BE2C (cell line): ENCODE data around the gene ACSM3. TPM values are rescaled to one million over a fixed set of nuclear protein-coding genes. Genes with fewer than 3 reads are reported as not detected.
"Not testable (repeated sequence)": the region's sequence is repeated elsewhere in the genome, so short reads cannot be mapped to it uniquely, and the experiment has no call there.

Experiments used
- DNase-seq: peaks from one replicate; pipeline ENCODE4 v3.0.0-alpha.2; 2020
- H3K27me3 ChIP-seq: fragments of 250-450 bp; sonication (Bioruptor Pico); 2 replicates; pipeline ENCODE4 v1.5.1; 2020; ENCODE audit warnings: mild to moderate bottlenecking
- H3K36me3 ChIP-seq: fragments of 250-450 bp; sonication (Bioruptor Pico); 2 replicates; pipeline ENCODE4 v1.5.1; 2020; ENCODE audit warnings: mild to moderate bottlenecking
- H3K4me1 ChIP-seq: fragments of 250-450 bp; sonication (Bioruptor Pico); 2 replicates; pipeline ENCODE4 v1.5.1; 2020
- H3K4me3 ChIP-seq: 2 replicates; pipeline ENCODE4 v1.5.1; 2011; ENCODE audit warnings: low read depth, low read length
- H3K9me3 ChIP-seq: fragments of 250-450 bp; sonication (Bioruptor Pico); 2 replicates; pipeline ENCODE4 v1.5.1; 2020
- CTCF ChIP-seq: IDR thresholded peaks from 2 replicates; pipeline ENCODE4 v1.5.1; 2012; ENCODE audit warnings: mild to moderate bottlenecking, low read depth, low read length
- polyA plus RNA-seq: library from polyadenylated mRNA; unstranded; fragments of >200 nt; gene quantifications from one replicate; pipeline ENCODE4 v1.2.1, GENCODE V29; 2012; ENCODE audit warnings: low read depth, missing spikeins; ENCODE audit not compliant: insufficient read length, insufficient read depth

Gene ACSM3
- 1.2 TPM for polyA plus RNA-seq

- H3K27me3 ChIP-seq: 0 out of 2 replicates have a peak, but pooled peaks cover 3% of the 10 kb centered on the region
- no peak for DNase-seq
- H3K4me1 ChIP-seq: no peaks in the 10 kb centered on the region
- peak within 1 kb of the TSS; percentile 28; the same call in 1 of the 2 replicates for H3K4me3 ChIP-seq
- no peaks in the 10 kb centered on the region for H3K36me3 ChIP-seq
- TF ChIP-seq CTCF: no peak
- no peaks in the 10 kb centered on the region for H3K9me3 ChIP-seq
Measured at GRCh38 chr16:20763461-20764232, at the start of gene ACSM3. ACSM3 (plus strand) TSS chr16:20764014; CDS start chr16:20770035, 6,021 bp downstream.

GRCh38 chr16:20717718-20718117 lies 46.1 kb upstream of the ACSM3 start:
- H3K4me3 ChIP-seq, H3K36me3 ChIP-seq, DNase-seq, H3K27me3 ChIP-seq, H3K9me3 ChIP-seq, H3K4me1 ChIP-seq: not testable (repeated sequence)

- no peaks in the 10 kb centered on the region for H3K4me1 ChIP-seq
- no peak for TF ChIP-seq CTCF
- no peak overlapping the region for H3K4me3 ChIP-seq
- H3K36me3 ChIP-seq: no peaks in the 10 kb centered on the region
- H3K27me3 ChIP-seq: no peaks in the 10 kb centered on the region
- no peaks in the 10 kb centered on the region for H3K9me3 ChIP-seq
- DNase-seq: no peak
Measured at GRCh38 chr16:20720251-20720650, 43.6 kb upstream of the ACSM3 start.

GRCh38 chr16:20726661-20727060 lies 37.2 kb upstream of the ACSM3 start:
- Histone ChIP-seq H3K27me3 (no peaks in the 10 kb centered on the region), H3K36me3 (no peaks in the 10 kb centered on the region), H3K4me3 (no peak overlapping the region), H3K4me1 (no peaks in the 10 kb centered on the region), H3K9me3 (no peaks in the 10 kb centered on the region)
- no peak for DNase-seq
- no peak for TF ChIP-seq CTCF

- no peaks in the 10 kb centered on the region for H3K27me3 ChIP-seq
- no peak overlapping the region for H3K4me3 ChIP-seq
- no peak for DNase-seq
- no peaks in the 10 kb centered on the region for H3K36me3 ChIP-seq
- no peaks in the 10 kb centered on the region for H3K4me1 ChIP-seq
- TF ChIP-seq CTCF: no peak
- H3K9me3 ChIP-seq: no peaks in the 10 kb centered on the region
Measured at GRCh38 chr16:20727181-20727580, 36.6 kb upstream of the ACSM3 start.

GRCh38 chr16:20729141-20729540 lies 34.7 kb upstream of the ACSM3 start:
- no peak for TF ChIP-seq CTCF
- no peak for DNase-seq

More at GRCh38 chr16:20729141-20729540, 34.7 kb upstream of the ACSM3 start:
- Histone ChIP-seq H3K4me1 (no peaks in the 10 kb centered on the region), H3K27me3 (no peaks in the 10 kb centered on the region), H3K4me3 (no peak overlapping the region), H3K9me3 (no peaks in the 10 kb centered on the region), H3K36me3 (no peaks in the 10 kb centered on the region)
